H1 (cell line): ENCODE data around the gene PKIB. TPM values are rescaled to one million over a fixed set of nuclear protein-coding genes. Genes with fewer than 3 reads are reported as not detected.

ENCODE experiments used
- ATF3 ChIP-seq: IDR thresholded peaks from 2 replicates; pipeline ENCODE4 v1.6.1; 2011; ENCODE audit warnings: low read depth, mild to moderate bottlenecking, low read length; ENCODE audit not compliant: insufficient read depth
- CHD7 ChIP-seq: fragments of 300-600 bp; sonication (generic); IDR thresholded peaks from 2 replicates; pipeline ENCODE4 v1.7.1; 2012; ENCODE audit warnings: low read length, moderate library complexity, mild to moderate bottlenecking, inconsistent platforms; ENCODE audit not compliant: insufficient replicate concordance
- JUN ChIP-seq: IDR thresholded peaks from 2 replicates; pipeline ENCODE4 v1.6.1; 2011; ENCODE audit warnings: low read depth, mild to moderate bottlenecking, improper control_type of control experiment, low read length
- MAX ChIP-seq: IDR thresholded peaks from 2 replicates; pipeline ENCODE4 v1.6.1; 2012; ENCODE audit warnings: inconsistent platforms
- polyA plus RNA-seq, 7 experiments: library from polyadenylated mRNA; depleted of rRNA in 3 of 7; stranded (reverse) in 5 of 7; unstranded in 2 of 7; fragments of >200 nt in 5 of 7; fragments of 200-250 nt in 2 of 7; gene quantifications; 1 replicate in 5 of 7; 2 replicates in 1 of 7; 4 replicates in 1 of 7; pipeline versions ENCODE4 v1.2.1 to v1.2.3, GENCODE V29; 2011 to 2013; ENCODE audit warnings: missing spikeins in 2 of 7, mixed read lengths in 2 of 7
- total RNA-seq: library from RNA; stranded (reverse); fragmentation: NEBNext Ultra II Directional; extraction: Animal tissue kit (Norgen Biotek cat#: 25700); gene quantifications from 2 replicates; pipeline ENCODE4 v1.2.1, GENCODE V29; 2021

Gene PKIB
- total and polyA plus RNA-seq, 2 of the 8 experiments (the other 6 are each of a cell fraction or from before 2014, with no cell fraction given), result 13.5 to 73.3 TPM

GRCh38 chr6:122620902-122621301 lies 10.7 kb downstream of the PKIB start (continued):
- no peak for TF ChIP-seq CHD7
- TF ChIP-seq JUN, result no peak
- no peak for TF ChIP-seq ATF3
- TF ChIP-seq MAX, result no peak
